Measurements from ENCODE around the gene FUT2. TPM values are rescaled to one million over a fixed set of nuclear protein-coding genes. Genes with fewer than 3 reads are reported as not detected.

FUT2 gene
- total and polyA plus RNA-seq, 3 donors from 2014 or later = 0.12 to 0.47 (median 0.20) TPM

DNA sequence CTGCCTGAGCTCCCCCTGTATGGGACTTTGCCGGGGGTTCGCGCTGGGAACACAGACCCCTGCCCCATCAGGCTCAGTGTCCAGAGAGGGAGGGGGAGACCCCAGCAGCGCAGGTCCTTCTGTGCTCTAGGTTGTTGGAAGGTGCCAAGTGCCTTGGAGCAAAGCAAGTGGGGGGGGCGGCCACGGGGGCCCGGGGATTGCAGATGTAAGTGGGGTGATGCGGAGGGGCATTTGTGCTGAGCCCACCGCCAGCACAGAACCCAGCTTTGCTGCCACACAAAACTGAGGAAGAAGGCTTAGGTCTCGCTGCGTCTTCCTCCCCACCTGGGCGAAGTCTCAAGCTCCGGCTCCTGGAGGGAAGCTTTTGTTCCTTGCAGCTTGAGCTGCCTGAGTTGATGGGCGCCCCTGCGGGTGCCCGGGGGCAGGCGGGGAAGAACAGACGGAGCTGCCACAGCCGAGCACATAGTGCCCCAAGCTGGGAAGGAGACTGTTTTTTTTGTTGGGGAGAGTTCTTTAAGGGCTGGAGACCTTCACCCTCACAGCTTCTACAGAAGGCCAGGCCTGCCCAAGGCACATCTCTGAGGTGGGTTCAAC lies 21.5 kb upstream of the FUT2 start:
- intact Hi-C loops (cut with DNase I; ENCODE audit: low total_unique reads) = no loop called here
- TF ChIP-seq CTCF (IDR thresholded peaks at IDR 0.05) (no peak), POLR2A (IDR thresholded peaks at IDR 0.05) (no peak)

GRCh38 chr19:48674921-48675824 lies 20.6 kb upstream of the FUT2 start:
- Histone ChIP-seq H3K4me3 (no peak overlapping the region), H3K9me3 (no peaks in the 10 kb centered on the region), H3K27ac (peak overlapping the region in 1 of 2 donors; percentile 34), H3K36me3 (ENCODE audit: low read depth, missing control alignments) (no peaks in the 10 kb centered on the region), H3K27me3 (no peaks in the 10 kb centered on the region), H3K4me1 (peaks cover 15% of the 10 kb centered on the region)
- TF ChIP-seq POLR2A (IDR thresholded peaks at IDR 0.05) (no peak), CTCF (IDR thresholded peaks at IDR 0.05) (peak; percentile 72 to 85 (median 83))
- DNase-seq = peak; percentile 94
- 46 to 55% methylated on average over 27 to 28 of the region's 28 CpGs for WGBS, 2 donors
- intact Hi-C loops (cut with DNase I; ENCODE audit: low total_unique reads) = no loop called here

More for the DNA sequence above, 21.5 kb upstream of the FUT2 start:
- Histone ChIP-seq H3K27me3 (no peaks in the 10 kb centered on the region), H3K9me3 (no peaks in the 10 kb centered on the region), H3K27ac (no peak overlapping the region), H3K4me3 (no peak overlapping the region), H3K4me1 (peaks cover 15% of the 10 kb centered on the region), H3K36me3 (ENCODE audit: low read depth, missing control alignments) (no peaks in the 10 kb centered on the region)
- no peak for DNase-seq
- 79 to 82% methylated on average over 6 to 14 of the region's 19 CpGs for WGBS, 2 donors

- Histone ChIP-seq H3K27me3 (no peaks in the 10 kb centered on the region), H3K27ac (no peak overlapping the region), H3K36me3 (ENCODE audit: low read depth, missing control alignments) (no peaks in the 10 kb centered on the region), H3K4me3 (no peak overlapping the region), H3K4me1 (peaks cover 11% of the 10 kb centered on the region), H3K9me3 (no peaks in the 10 kb centered on the region)
- no peak for DNase-seq
- 90 to 92% methylated on average over 17 of the region's 17 CpGs for WGBS, 2 donors
- TF ChIP-seq POLR2A (IDR thresholded peaks at IDR 0.05) = no peak
- no peak for TF ChIP-seq CTCF (IDR thresholded peaks at IDR 0.05)
- intact Hi-C loops (cut with DNase I; ENCODE audit: low total_unique reads) = no loop called here
These were observed 19.3 kb upstream of the FUT2 start for GRCh38 chr19:48676487-48676886.

DNA sequence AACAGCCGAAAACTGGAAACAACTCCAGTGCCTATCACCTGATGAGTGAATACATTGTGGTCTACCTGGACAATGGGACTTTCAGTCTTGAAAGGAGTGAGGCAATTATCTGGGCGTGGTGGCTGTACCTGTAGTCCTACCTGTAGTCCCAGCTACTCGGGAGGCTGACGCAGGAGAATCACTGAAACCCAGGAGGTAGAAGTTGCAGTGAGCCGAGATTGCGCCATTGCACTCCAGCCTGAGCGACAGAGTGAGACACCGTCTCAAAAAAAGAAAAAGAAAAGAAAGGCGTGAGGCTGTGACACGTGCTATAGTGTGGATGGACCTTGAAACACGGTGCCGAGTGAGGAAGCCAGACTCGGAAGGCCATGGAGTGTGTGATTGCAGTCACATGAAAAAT lies 18.9 kb upstream of the FUT2 start:
- Histone ChIP-seq H3K4me1 (peaks cover 11% of the 10 kb centered on the region), H3K4me3 (no peak overlapping the region), H3K36me3 (ENCODE audit: low read depth, missing control alignments) (no peaks in the 10 kb centered on the region), H3K27me3 (no peaks in the 10 kb centered on the region), H3K27ac (no peak overlapping the region), H3K9me3 (no peaks in the 10 kb centered on the region)
- WGBS, 2 donors = 89 to 91% methylated on average over 13 of the region's 13 CpGs
- no peak for DNase-seq
- TF ChIP-seq POLR2A (IDR thresholded peaks at IDR 0.05) = no peak
- TF ChIP-seq CTCF (IDR thresholded peaks at IDR 0.05) = no peak
- intact Hi-C loops (cut with DNase I; ENCODE audit: low total_unique reads) = no loop called here
